G401.6 (cell line): ENCODE results near the gene TMC6.

Experiments used
- FAIRE-seq: peaks from 2 replicates; lab custom pipeline; 2012; peaks lifted over from hg19 to GRCh38; lab: Jason Lieb, UNC

Gene TMC6

DNA sequence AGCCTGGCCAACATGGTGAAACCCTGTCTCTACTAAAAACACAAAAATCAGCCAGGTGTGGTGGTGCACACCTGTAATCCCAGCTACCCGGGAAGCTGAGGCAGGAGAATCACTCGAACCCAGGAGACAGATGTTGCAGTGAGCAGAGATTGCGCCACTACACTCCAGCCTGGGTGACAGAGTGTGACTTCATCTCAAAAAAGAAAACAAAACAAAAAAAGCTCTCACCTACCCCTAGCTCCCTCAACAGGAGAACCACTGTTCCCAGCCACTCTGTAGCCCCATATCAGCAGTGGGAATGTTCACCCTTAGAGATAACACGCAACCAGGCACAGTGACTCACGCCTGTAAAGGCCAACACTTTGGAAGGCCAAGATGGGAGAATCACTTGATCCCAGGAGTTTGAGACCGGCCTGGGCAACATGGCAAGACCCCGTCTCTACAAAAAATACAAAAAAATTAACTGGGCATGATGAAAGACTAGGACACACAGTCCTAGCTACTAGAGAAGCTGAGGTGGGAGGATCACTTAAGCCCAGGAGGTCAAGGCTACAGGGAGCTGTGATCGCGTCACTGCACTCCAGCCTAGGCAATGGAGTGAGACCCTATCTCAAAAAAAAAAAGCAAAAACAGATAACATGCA, 7.4 kb upstream of the TMC6 start:
- FAIRE-seq = no peak

DNA sequence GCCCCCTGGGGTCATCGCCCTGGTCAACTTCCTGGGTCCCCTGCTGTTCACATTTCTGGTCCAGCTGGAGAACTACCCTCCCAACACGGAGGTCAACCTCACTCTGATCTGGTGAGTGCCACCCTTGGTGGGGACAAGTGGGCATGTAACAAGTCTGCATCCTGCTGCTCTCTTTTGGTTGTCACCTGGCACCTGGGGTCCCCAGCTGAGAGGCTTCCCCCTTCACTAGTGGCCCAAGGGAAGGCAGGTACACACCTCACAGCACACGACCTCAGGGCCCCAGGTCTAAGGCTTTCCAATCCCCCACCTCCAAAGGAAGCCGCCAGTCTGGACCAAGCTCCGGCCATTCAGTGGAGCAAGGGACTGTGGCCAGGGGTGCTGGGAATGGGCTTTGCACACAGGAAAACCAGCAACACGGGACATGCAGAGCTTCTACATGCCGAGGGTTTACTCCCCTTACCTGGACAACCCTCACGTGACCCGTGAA, 6.4 kb upstream of the TMC6 start:
- FAIRE-seq = no peak

DNA sequence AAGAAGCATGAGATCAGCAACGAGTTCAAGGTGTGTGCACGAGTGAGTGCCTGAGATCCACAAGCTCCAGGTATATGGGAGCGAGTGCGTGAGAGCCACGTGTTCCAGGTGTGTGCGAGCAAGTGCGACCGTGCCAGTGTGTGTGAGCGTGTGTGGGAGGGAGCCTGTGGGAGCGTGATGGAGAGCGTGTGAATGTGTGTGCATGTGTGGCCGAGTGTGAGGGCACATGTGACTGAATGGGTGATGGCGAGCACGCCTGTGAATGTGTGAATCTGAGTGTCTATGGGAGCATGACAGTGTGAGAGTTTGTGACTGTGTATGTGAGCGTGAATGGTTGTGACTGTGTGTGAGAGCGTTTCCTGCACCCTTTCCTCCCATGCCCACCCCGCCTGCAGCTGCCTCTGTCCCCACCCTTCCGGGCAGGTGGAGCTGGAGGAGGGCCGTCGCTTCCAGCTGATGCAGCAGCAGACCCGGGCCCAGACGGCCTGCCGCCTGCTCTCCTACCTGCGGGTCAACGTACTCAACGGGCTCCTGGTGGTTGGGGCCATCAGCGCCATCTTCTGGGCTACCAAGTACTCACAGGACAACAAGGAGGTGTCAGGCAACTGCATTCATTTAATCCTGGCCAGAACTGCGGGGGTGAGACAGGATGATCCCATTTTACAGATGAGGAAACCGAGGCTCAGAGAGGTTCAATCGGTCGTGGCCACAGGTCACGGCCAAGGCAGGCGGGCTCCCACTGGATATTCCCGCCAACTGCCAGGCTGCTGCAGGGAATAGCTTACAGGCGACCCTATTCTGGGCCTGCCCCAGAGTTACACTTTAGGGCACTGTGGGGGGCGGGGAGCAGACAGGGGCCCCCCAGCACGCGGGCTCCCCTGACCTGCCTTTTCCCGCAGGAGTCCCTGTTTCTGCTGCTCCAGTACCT, 5.7 kb upstream of the TMC6 start:
- FAIRE-seq = no peak

DNA sequence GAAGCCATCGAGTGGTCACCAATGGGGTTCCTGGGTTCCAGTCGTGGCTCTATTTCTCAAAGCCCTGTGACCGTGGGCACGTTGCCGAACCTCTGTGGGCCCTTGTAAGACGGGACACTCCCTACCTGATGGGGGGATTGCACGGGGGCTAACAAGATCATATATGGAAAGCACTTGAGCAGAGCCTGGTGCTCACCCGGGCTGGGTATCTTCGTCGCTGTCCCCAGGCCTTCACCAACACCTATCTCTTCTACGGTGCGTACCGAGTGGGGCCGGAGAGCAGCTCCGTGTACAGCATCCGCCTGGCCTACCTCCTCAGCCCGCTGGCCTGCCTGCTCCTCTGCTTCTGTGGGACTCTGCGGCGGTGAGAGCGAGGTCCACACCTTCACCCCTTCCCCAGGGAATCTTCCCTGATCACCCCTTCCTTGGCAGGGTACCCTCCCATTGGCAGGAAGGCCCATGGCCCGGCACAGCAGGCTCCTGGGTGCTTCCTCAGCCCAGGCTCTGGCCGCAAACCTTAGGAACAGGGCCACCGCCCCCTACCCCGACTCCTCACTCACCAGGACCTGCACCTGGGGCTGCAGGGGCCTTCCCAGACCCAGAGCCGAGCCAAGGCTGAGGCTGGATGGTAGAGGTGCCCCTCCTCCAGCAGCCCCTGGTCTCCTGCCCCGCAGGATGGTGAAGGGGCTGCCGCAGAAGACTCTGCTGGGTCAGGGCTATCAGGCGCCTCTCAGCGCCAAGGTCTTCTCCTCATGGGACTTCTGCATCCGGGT, 4.8 kb upstream of the TMC6 start:
- FAIRE-seq = no peak

DNA sequence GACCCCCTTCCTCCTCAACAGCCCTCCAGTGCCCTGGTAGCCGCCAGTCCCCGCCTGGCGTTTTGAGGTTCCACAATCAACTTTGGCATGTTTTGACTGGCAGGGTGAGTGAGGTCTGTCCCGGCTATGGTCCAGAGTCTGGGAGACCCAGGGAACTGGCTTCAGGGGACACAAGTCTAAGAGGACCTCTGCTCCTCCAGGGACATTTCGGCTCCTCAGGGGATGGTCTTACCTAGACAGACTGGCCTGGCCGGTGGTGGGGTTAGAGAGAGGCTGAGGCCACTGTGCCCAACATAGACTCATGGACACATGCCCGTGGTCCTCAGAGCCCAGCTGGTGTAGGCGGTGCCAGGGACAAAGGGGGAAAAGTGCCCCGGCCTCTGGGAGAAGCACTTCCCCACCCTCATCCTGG, 4.2 kb upstream of the TMC6 start:
- FAIRE-seq = no peak

DNA sequence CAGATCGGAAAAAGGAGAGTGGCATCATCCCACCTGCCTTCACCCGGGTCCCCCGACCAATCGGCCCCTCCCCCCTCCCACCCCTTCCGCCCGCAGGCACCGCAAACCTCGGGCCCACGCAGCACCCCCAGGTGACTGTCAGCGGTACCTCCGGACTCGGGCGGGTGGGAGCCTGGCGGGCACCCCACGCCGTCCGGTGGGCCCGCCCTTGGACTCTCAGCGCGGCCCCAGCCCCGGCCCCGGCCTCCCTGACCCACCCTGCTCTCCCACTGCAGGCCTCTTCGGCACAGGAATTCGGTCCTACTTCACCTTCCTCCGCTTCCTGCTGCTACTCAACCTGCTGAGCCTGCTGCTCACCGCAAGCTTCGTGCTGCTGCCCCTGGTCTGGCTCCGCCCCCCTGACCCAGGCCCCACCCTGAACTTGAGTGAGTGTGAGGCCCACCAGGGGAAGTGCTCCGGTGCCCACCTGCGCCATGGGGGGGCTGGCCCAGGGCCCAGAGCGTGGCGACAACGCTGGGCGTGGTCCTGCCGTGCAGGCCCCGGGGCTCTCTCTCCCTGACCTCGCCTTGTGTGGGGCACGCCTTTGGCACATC, 3.6 kb upstream of the TMC6 start:
- no peak for FAIRE-seq

DNA sequence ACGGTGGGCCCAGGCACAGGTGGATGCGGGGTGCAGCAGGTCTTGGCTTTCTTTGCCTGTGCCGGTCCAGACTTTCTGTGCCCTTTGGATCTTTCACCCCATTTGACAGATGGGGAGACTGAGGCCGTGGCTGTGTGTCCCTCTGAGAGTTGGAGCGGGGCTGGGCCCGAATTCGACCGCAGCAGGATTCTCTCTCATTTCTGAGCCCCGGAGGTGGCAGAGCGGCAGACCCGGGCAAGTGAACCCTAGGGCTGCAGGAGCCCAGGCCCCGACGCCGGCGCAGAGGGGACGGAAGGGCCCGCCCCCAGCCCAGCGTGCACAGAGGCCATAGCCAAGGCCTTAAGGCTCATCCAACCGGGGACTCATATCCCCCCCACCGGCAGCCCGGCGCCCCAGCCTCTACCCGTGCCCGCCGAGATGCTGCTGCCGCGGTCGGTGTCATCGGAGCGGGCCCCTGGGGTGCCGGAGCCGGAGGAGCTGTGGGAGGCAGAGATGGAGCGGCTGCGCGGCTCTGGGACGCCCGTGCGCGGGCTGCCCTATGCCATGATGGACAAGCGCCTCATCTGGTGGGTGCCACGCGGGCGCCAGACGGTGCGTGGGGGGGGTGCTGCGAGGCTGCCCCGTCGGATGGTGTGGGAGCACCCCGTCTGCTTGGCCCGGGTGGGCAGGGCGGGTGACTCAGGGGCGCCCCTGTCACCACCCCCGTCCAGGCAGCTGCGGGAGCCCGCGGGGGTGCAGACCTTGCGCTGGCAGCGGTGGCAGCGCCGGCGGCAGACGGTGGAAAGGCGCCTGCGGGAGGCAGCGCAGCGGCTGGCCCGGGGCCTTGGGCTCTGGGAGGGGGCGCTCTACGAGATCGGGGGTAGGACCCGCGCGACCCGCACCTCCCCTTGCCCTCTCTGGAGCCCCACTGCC, 2.9 kb upstream of the TMC6 start:
- FAIRE-seq = no peak

DNA sequence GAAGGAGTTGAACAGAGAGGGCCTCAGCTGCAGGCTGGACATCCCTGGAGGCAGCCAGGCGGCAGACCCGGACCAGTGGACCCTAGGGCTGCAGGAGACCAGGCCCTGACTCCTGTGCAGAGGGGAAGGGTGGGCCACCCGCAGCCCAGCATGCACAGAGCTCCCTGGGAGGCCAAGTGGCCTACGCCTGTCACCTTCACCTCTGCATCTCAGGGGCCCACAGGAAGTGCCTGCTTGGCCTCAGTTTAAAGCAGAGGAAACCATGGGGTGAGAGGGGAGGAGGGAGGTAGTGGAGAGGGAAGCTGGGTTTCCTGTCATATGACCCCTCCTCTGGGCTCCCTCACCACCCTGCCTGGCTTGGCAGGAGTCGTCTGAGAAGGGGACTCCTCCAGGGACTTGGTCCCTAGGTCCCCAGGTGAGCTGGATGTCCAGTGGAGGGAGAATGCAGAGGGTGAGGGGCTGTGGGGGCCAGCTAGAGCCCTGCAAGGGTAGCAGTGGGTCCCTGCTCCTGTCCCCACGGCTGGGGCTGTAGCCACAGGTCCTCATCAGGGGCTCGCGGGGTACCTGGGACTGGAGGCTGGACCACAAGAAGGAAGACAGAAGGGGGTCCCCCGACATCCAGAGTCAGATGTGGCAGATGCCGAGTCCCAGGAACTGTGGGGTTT, 2.0 kb upstream of the TMC6 start, which contains the start of gene TMC8:
Gene TMC8 (plus strand): TSS at position 335 of the 665 bp plus-strand sequence. CDS start 818 bp downstream, outside the sequence.
- FAIRE-seq = no peak

DNA sequence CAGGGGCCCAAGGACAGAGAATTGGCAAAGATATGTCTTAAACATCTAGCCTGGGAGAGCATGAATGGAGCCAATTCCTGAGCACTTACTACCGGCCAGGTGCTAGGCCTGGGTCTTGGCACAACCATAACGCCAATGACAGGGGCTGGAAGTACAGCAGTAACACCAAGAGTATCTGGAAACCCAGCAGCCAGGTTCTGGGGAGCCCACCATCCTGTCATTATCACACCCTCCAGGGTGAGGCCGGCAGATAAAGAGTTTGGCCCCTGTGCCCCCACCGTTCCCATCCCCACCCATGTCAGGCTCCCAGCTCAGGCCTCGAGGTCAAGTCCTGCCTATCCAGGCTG, 1.5 kb upstream of the TMC6 start:
- no peak for FAIRE-seq

DNA sequence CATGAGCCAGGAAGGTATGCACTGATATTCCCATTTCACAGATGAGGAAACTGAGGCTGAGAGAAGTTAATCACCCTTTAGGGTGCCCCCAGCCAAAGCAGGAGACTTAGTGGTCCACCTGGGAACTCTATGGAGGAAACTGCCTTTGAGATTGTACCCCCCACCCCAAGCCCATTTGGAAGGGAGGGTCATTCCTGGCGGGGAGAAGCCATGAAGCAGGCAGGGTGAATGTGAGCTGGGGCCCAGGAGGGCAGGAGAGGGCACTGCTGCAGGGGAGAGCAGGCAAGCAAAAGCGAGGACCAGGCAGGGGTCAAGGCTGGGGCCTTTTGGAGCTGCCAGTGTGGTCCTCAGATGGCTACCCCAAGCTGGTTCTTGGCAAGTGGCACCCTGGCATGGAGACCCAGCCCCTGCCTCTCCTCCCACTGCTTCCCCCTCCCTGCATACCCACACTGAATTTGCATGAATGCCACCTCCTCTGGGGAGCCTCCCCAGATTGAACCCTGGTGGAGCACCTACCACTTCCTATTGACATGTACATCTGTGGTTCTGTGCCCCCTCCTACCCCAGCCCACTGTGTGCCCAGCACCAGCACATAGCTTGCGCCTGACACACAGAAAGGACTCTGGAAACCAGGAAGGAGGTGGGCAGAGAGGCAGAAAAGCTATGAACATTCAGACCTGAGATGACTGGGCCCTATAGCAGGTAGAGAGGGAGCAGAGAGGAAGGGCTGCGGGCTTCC, 965 bp upstream of the TMC6 start:
- no peak for FAIRE-seq

DNA sequence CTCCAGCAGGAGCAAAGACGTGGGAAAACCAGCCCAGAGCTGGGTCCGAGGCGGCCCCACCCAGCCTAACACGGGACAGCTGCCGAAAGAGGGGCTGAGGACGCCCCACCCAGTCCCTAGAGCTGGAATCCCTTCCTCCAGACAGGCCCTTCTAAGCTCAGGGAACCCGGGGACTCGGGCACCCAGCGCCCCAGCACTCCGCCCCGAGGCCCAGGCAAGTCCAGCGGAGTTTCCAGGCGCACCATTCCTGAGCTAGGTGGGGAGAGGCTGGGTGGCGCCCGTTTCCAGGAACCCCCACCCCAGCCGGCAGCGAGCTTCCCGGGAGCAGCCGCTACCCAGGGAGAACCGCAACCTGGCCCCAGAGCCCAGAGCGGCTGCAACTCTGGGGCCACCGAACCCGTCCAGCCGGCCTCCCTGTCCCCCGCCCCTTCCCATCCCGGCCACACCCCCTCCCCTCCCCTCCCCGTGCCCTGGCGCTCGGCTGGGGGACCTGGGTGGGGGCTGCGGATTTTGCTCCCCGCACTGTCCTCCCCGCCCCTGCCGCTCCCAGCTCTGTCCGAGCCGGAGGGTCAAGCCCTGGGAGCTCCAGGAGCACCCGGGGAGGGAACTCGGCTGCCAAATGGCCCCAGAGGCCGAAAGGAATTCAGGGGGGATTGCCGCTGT, 536 bp downstream of the TMC6 start:
- FAIRE-seq = no peak

DNA sequence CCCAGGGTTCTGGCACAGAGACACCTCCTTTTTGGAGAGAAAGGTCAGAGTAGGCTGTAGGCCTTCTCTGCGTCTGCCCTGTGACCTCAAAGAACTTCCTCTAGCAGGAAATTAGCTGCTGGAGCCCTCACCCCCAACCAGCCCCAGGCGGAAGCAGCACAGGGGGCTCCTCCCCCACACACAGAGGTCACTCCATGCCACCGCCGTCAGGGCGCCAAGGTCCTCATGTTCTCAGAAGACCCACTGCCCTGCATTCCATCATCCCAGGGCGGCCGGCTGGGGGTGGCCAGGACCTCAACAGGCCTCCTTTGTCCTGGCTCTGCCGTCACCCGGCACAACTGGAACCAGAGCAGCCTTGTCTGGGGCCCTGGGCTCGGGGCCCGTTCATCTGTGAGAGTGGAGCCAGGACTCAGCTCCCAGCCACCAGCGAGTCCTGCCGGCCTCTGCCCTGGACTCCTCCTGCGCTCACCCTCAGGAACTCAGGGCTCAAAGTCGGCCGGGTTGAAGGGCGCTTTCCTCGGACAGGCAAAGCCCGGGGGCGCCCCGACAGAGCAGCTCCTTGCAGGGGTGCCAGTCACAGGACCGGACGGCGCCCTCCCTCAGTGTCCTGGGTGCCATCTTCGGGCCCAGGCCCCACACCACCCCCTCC, 1.2 kb downstream of the TMC6 start:
- no peak for FAIRE-seq

DNA sequence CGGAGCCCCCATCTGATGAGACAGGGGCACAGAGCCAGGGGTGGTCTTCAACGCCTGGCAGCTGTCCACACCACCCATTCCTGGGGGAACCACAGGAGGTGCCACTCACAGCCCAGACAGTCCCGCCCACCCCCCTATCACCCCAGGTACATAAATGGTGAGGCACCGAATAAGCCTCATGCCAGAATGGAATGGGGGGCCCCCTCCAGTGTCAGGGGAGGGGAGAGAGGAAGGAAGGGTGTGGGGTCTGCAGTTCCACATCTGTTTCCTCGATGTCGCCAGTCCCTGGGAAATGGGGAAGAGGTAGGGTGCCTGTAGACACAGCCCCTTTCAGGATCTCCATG, 1.7 kb downstream of the TMC6 start:
- FAIRE-seq = no peak

DNA sequence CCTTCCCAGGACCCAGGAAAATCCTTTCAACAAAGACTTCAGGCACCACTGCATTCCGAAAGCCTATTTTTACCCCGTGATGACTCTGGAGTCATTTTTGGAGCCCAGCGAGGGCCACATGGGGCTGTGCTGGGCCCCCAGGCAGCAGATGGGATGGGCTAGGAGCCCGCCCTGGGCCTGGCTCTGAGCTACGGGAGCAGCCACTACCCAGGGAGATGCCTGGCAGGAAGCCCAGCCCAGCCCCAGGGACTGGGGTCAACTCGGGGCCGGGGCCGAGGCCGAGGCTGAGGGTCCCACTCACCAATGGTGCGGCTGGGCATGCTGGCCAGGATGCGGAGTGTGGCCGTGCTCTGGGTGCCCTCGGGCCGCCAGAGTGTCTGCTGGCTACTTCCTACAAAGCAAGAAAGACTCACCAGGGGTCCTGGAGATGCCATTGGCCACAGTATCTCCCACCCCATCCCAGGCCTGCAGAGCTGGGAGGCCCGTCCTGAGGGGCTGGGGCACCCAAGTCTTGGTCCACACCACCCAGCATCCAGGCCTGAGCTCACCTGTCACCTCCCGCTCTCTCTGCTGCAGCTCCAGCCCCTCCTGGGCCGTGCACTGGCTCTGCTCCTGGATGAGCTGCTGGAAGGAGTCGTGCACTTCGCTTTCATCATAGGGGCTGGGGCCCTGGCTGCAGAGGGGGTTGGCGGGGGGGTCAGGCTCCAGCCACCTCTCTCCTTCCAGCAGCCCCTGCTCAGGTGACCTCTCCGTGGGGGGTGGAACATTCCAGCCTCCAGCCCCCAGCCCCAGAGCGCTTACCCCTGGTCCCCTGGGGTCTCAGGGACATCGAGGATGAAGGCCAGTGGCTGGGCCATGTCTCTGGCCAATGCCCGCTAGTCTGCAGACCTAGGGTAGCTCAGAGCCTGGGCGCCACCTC, 2.3 kb downstream of the TMC6 start:
- no peak for FAIRE-seq

DNA sequence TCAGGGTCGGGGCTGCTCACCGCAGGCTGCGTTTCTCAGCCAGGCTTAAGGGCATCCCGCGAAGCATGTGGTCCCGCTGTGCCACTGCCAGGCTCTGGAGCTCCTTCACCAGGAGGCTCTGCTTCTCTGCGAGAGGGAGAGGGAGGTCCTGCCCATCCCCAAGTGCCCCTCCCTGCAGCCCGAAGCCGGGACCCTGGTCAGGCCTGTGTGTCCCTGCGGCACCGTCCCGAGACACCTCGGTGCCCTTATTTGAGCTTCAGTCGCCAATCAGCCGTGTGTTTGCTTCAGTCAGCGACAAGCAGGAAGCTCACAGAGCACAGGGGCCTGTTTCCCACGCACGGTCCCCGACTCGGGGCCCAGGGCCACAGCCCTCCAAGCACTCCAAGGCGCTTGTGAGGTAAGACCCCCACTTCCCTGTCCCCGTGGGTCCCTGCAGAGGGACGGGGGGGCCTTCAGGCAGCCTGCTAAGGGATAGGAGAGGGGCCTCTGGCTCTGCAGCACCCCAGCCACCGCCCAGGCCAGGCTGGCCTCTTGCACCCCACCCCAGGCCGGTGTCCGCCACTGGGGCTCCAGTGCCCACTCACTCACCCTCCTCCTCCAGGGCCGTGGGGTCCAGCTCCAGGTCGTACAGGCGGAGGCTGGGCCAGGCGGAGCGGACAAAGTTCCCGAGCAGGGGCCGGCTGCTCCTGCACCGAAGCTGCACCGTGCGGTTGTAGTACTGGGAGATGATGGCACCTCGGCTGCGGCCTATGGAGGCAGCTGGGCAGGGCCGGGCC, 3.2 kb downstream of the TMC6 start:
- FAIRE-seq = no peak

DNA sequence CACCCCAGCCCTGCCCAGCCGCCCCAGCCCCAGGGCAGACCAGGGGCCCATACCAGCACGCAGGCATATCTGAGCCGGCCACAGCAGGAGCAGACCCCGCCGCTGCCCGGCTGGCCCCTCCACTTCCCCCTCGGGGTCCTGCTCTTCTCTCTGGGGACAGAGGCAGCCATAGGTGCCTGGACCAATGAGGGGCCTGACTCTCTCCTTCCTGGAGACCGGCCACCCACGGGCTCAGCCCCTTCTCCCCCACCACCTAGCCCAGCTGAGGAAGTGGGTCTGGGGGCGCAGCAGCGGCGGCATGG, 3.8 kb downstream of the TMC6 start:
- no peak for FAIRE-seq

DNA sequence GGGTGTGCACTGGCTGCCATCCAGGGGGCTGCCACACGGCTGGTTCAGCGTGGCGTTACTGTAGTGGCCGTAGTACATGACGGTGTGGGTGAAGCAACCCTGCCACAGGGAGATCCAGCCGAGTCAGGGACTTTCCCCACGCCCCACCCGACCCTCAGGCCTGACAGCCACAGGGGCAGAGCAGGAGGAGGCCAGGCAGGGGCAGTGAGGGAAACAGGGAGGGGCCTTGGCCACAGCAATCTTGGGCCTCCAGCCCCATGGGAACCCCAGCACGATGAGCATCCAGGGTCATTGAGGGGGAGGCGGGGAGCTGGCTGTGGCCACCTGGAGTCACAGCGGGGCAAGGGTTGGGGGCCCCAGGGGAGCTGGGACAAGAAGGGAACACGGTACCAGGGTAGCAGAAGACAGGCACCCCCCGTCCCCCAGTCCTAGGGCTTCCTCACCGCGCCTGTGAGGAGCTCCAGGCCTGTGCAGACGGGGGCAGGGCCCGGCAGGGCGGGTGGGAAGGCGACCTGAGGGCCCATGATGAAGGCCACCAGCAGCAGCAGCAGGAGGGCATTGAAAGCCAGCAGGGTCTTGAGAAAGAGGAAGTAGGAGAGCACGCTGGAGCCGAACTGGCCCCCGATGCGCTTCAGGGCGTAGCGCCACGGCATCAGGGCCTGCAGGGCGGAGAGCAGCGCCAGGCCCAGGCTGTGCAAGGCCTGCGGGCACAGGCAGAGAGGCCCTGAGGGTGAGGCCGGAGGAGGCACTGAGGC, 4.3 kb downstream of the TMC6 start:
- no peak for FAIRE-seq
